GM18498 (cell line): ENCODE data around the gene WWC1.
"Not testable (repeated sequence)": the region's sequence is repeated elsewhere in the genome, so short reads cannot be mapped to it uniquely, and the experiment has no call there.

ENCODE experiments used
- ATAC-seq: cut with Tn5 transposase; IDR thresholded peaks from one replicate; pipeline ENCODE4 v1.9.1; 2021; ENCODE audit warnings: mild to moderate bottlenecking, moderate library complexity; ENCODE audit not compliant: unreplicated experiment

Gene WWC1

DNA sequence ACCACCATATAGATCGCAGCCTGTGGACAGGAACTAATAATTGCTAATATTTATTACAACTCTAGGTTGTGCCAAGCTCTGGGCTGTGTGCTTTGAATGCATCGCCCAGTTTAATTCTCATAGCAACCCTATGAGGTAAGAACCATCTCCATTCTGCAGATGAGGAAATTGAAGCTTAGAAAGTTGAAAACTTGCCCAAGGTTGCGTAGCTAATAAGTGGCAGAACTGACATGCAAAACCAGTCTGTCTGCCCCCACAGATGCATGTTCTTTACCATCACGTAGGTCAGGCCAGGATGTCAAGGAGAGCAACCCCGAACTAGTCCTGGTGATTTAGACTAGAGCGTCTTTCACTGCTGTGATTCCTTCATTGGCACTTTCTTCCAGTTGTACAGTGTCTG is 15.6 kb downstream of the WWC1 start:
- ATAC-seq, result no peak

DNA sequence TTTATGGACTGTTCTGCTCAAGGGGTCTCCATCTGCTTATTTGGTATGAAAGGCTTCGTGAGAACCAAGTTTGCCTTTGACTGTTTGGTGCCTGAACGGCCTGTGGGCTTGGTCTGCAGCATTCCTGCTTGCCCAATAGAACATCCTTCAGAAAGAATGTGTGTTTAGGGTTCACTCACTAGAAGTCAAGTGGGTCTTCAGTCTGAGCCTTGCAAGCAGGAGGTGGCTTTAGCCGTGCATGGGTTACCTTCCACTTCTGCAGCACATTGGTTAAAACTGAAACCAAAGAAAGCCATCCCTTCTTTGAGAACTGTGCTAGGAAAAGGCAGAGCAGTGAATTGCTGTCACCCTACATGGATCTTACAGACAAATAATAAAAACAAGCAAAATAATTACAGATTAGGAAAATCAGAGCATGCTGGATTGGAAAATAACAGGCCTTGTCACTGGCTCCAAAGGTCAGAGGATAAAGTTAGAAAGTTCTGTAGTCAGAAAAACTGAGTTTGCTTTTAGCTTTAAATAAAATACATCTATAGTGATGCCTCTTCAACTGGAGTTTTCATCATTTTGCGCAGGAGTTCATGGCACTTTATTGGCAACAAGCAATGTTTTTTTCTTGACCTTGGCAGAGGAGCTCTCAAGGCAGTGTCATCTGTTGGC is 16.6 kb downstream of the WWC1 start:
- no peak for ATAC-seq

DNA sequence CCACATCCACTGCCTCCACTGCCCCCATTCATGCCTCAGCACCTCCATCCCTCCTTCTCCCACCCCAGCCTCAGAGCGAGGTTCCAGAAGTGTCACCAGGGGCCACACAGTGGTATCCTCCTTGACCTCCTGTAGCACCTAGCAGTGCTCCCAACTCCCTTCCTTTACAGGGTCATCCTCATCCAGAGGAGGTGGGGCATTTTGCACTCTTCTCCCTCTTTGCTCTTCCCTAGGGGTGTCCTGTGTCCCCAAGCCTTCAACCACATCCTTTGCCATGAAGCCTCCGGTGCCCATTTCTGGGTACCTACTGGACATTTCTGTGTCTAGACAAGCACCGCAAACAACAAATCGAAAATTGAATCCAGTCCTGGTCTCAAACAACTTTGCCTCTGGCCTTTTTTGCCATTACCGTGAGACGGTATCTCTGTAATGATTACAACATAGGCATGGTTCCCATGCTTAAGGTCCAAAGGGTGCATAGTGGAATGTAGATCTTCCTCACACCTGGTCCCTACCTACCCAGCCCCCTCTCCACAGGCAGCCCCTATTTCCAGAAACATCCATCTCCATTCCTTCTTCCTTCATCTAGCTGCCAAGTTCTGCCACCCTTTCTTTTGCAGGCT is 17.6 kb downstream of the WWC1 start:
- no peak for ATAC-seq

DNA sequence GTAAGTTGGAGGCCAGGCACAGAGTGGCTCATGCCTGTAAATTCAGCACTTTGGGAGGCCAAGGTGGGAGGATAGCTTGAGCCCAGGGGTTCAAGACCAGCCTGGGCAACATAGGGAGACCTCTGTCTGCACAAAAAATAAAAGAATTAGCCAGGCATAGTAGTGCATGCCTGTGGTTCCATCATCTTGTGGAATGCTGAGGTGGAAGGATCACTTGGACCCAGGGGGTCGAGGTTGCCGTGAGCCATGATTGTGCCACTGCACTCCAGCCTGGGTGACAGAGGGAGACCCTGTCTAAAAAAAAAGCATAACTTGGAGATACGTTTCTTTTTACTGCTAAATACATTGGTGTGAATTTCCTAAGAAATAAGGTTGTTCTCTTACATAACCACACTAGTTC is 19.1 kb downstream of the WWC1 start:
- ATAC-seq, result not testable (repeated sequence)

DNA sequence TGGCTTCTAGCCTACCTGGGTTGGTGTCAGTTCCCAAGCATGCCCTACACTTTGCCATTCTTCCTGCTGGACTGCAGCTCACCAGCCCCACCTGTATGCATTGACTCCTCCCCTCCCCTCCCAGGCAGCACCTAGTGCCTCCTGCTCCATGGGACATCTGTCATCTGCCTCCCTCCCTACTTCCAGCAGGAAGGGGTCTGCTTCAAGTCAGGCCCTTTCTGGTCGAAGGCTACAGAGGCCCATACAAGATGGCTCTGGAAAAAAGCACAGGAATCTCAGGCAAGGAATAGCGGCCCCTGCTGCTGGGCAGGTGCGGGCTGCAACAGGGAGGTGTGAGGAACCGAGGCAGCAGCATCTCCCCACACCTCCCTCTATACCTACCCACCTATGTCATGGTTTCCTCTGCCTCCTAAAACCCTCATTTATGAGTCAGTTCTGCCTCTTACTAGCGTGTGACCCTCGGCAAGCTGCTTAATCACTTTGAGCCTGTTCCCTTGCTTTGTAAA is 19.7 kb downstream of the WWC1 start:
- no peak for ATAC-seq

DNA sequence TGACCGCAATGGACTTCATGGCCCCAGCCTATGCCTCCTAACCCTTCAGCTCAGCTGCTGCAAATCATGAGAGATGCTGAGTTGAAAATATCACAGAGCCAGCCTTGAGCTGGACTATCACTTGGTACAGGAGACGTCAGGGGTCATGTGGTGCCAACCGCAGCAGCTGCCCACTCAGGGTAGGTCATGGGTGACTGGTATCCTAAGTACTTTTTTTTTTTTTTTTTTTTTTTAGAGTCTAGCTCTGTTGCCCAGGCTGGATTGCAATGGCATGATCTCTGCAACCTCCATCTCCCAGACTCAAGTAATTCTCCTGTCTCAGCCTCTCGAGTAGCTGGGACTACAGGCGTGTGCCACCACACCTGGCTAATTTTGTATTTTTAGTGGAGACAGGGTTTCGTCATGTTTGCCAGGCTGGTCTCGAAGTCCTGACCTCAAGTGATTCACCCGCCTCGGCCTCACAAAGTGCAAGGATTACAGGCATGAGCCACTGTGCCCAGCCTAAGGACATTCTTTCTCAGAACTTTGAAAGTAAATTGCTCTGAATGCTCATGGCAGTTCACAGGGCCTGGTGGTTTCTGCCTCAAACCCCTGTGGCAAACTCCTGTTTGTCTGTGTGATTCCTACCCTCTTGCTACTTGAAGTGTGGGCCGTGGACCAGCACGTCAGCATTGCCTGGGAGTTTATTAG is 21.3 kb downstream of the WWC1 start:
- ATAC-seq, result no peak

DNA sequence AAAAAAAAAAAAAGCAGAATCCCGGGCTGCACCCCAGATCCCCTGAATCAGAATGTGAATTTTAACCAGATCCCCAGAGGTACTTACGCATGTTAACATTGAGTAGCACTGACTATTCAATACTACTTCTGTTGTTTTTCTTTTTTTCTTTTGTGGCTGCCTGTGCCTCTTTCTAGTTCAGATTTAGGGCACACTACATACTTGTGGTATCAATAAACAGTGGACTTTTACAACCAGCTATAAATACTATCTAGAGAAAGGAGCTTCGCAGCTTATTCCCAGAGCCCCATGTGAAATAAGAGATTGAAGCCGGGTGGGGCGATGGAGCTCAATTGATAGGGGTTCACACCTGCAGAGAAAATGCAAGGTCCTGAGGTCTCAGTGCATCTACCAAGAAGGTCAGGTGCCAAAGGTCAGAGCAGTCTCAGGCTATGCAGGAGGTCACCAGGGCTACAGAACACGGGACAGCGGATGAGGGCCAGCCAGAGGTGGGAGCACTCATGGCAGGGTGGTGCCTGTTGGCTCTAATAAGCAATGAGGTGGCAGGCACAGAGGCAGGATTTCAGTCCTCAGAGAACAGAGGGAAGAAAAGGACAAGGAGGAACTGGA is 22.3 kb downstream of the WWC1 start:
- no peak for ATAC-seq

DNA sequence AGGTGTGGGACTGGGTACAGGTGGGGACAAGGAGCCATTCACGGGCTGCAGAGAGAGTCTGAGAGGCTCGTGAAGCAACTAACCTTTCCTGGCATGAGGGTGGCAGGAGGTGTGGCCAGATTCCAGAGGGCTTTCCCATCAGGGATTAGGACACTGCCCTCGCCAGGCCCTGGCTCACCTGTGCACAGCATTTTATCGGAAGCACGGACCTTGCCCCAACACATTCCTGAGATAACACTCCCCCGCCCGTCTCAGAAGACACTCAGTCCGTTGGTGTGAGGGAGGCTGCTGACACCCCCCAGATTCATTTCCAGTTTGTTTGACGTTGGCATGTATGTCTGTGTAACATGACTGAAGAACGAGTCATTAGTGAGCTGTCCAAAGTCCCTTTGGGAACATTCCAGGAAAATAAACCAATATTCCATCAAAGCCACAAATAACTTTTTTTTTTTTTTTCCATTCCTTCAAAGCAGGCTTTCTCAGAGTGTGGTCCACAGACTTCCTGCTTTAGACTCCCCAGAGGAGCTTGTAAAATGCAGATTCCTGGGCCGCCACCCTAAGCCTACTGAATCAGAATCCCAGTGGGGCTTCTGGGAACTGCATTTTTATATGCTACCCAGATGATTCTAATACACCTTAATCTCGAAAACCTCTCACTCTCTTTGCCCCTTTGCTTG is 23.4 kb downstream of the WWC1 start:
- ATAC-seq, result no peak

DNA sequence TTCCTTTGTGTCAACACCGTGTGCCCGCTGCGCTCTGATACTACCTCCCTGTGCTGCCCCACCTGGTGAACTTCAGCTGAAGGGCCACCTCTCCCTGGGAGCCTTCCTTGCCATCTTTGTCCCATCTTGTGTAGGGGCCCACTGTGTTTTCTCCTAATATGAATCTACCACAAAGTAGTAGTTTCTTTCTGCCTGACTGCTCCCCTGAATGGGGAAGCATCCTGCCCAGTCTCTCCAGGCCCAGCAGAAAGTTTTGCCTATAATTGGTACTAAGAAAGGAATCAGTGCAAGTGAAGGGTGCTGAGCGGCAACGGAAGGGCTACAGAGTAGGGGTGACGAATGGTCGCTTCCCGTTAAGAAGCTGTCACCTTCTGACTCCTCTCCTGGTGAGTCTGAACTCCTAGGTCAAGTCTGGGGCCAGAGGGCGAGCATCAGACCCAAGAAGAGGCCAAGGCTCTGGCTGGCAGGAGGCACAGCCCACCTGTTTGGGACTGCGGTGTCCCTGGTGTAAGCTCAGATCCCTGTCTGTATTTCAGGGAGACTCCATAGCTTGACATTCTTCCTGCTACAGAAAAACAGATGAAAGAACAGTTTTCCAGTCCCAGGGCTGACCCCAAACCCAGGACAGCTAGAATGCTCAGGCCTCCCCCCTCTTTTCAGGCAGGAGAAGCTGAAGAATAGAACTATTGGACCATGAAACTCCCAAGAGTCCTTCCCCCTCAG is 24.1 kb downstream of the WWC1 start:
- no peak for ATAC-seq

DNA sequence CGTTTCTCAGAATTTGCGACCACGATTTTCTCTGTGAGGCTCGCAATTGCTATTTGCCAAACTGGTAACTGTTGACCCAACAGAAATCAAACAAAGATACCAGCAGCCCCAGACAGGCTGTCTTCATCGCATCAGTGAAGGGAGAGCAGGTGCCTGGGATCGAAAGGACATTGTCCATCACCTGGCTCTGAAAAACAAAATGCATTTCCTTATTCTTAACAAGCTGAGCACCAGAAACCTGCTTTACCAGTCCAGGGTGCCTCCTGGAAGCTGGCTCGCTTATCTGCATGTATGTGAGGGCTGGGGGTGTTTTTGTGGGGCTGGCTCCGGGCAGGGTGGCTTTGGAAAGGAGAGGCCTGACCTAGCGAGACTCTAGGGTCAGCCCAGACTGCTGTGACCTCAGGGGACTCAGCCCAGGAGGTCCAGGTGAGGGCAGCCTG is 24.7 kb downstream of the WWC1 start:
- no peak for ATAC-seq

DNA sequence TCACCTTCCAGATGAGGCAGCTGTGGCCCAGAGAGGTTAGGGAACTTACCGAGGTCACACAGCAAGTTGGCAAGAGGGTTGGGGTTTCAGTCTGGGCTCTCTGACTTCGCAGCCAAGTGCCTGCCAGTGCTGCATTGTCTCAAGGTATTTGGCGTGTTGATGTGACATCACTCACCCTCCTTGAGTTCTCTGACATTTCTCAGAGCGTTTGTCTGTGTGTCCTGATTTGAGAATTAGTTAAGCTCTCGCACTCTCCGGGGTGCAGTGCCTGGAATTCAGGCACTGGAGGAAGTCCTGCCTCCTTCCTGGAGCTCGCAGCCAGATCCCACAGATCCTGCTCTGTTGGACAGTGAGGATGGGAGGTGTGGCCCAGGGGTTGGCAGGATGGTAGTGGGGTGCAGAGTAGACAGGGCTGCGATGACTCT is 25.7 kb downstream of the WWC1 start:
- no peak for ATAC-seq

DNA sequence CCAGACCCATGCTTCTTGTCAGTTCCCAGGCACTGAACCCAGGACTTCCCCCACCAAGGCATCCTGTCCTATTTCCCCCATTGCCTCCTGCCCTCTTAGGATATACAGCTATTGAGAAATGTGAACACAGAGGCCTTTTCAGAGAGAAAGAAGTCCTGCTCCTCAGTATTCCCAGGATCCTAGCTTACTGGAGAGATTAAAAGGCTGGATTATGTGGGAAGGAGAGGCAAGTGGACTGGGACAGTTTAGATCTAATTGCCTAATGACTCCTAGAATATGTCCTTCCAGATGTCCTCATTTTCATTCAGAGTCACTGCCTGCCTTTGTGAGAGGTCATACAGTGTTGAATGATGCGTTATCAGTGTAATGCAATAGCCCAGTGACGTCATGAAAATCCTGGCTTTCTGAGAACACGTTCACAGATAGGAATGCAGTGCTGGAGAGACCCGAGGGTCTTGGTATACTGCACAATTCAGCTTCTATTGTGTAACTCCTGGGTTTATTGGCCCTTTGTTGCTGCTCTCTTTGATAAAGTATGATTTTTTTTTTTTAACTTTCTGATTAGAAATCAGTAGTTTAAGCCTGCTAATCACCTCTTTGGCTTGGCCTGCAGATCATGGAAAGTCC is 26.2 kb downstream of the WWC1 start:
- ATAC-seq, result no peak

DNA sequence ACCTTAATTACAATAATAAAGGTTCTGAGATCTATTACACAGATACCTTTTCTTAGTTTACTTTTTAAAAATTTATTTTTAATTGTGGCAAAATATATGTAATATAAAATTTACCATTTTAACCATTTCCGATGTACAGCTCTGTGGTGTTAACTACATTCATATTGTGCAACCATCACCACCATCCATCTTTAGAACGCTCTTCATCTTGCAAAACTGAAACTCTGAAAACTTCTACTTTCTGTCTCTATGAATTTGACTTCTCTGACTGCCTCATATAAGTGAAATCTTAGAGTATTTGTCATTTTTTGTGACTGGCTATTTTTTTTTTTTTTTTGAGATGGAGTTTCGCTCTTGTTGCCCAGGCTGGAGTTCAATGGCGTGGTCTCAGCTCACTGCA is 26.8 kb downstream of the WWC1 start:
- no peak for ATAC-seq

DNA sequence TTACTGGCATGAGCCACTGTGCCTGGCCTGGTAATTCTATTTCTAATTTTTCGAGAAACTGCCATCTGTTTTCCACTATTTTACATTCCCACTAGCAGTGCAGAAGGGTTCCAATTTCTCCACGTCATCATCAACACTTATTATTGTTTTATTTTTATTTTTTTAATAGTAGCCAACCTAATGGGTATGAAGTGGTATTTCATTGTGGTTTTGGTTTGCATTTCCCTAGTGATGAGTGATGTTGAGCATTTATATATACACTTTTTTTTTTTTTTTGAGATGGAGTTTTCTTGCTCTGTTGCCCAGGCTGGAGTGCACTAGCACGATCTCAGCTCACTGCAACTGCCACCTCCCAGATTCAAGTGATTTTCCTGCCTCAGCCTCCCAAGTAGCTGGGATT is 28.3 kb downstream of the WWC1 start:
- no peak for ATAC-seq

DNA sequence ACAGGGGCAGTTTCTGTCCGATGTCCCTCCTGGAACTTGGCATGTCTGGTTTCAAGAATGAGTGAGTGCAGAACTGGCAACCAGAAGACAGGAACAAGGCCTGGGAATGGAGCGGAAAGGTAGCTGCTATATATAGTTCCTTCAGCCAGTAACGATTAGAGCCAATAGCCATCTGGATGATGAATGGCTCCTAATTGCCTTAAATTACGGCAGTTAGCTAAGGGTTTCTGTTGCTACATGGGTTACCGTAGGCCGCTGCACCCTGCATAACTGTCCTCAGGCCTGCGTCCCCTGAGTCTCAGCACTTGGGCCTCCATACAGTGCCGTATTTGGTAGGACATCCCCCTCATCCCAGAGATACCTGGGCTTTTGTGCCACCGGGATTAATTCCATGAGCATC is 29.4 kb downstream of the WWC1 start:
- ATAC-seq, result no peak

DNA sequence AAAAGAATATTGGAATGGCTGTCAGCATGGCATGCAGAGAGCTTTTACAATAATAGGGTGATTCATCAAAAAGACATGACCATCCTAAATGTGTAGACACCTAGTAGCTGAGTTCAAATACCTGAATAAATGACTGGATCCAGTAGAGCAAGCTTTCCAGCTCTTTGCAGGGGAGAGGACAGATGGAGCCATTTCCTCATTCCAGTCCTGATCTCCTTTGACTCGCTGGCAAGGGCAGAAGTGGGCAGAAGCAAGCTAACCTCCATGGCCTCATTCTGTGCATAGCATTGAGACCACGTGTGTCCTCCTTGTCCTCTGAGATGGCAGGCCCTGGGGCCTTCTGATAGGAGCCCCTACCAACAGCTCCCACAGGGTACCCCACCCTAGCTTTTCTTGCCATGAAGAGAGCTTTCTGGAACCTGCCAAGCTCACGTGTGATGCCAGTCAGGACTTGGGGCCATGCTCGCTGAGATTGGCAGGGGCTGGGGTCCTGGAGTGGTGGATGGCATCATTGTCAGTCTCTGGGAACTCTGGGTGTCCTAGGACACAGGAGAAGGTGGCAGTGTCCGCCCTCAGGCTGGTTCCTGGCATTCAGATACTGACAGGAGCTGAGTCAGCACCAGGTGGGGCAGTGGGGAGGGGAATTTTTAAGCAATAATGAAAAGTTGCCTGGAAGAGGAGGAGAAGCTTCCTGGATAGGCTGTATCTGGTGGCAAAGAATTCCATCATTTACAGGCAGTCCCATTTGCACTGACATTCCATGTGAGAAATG is 33.6 kb downstream of the WWC1 start:
- no peak for ATAC-seq

DNA sequence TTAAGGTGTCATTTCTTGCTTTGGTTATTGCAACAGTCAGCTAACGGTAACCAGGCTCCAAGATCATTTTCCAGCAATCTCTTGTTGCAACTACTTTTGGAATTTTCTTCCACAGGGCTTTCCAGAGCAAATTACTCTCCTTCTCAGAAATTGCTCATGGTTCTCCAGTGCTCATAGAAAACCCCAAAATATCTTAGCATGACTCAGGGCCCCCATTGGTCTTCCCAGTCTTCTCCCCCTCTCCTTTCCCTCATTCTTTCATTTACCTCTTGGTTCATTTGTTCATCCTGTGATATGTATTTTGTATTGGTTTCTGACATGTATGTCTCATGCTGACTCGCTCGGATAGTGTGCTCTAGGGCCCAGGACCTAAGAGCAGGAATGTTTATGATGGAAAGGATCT is 35.6 kb downstream of the WWC1 start:
- no peak for ATAC-seq

DNA sequence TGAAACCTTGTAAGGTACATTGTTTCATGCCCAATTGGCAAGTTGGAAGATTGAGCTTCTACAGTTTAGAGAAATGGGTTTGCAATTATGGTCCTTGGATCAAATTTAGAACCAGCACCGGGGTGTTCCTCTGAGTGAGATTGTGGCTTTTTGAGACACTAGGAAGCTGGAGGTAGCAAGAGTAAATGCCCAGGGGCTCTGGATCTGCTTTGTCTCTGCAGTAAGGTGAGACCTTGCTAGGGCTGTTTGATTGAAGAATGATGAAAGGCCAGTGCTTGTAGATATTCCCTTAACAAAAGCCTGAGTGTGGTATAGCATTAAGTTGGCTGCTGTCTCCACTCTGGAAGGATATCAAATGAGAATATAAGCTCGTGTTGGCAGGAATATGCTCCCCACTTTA is 36.0 kb downstream of the WWC1 start:
- no peak for ATAC-seq

DNA sequence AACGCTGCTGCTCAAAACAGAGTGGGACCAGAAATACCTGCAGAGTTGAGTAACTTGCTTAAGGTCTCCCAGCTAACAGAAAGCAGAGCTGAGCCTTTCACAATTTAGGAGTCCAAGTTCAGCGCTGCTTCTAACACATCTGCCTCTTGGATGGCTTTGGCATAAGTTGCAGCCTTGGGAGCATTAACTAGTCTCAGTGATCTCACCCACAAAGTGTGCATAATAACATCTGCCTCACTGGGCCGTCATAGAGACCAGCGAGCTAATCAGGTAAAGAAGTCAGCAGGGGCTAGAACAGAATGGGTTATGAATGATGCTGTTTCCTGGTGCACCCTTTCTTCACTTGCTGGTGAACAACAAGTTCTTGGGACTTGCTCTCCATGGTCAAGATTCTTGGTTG is 36.5 kb downstream of the WWC1 start:
- ATAC-seq, result no peak
